Spleen (tissue), 11 donors: ENCODE measurements around the gene MAP3K5. TPM values are rescaled to one million over a fixed set of nuclear protein-coding genes. Genes with fewer than 3 reads are reported as not detected.

Source experiments
- DNase-seq: peaks from one replicate; pipeline ENCODE4 v3.0.0-alpha.2; 2020
- H3K27ac ChIP-seq, 8 donors: fragments of 200-600 bp; sonication (generic) in 7 of 8; 1 replicate in 4 of 8; 2 replicates in 4 of 8; pipeline versions ENCODE4 v1.5.0 to v1.8.0; 2016 to 2021; ENCODE audit warnings: inconsistent platforms in 4 of 8, mild to moderate bottlenecking in 4 of 8, moderate library complexity in 1 of 8
- H3K27me3 ChIP-seq, 7 donors: fragments of 200-600 bp; sonication (generic) in 6 of 7; replicated peaks in 1 of 7; 1 replicate in 4 of 7; 2 replicates in 3 of 7; pipeline versions ENCODE4 v1.5.0 to v1.8.0; 2016 to 2021; ENCODE audit warnings: inconsistent platforms in 3 of 7, mild to moderate bottlenecking in 1 of 7
- H3K36me3 ChIP-seq, 6 donors: fragments of 200-600 bp; sonication (generic) in 5 of 6; 1 replicate in 4 of 6; 2 replicates in 2 of 6; pipeline versions ENCODE4 v1.5.0 to v1.8.0; 2016 to 2021; ENCODE audit warnings: inconsistent platforms in 2 of 6
- H3K4me1 ChIP-seq, 6 donors: fragments of 200-600 bp; sonication (generic) in 5 of 6; 1 replicate in 3 of 6; 2 replicates in 3 of 6; pipeline versions ENCODE4 v1.5.0 to v1.8.0; 2016 to 2021; ENCODE audit warnings: inconsistent platforms in 3 of 6
- H3K4me3 ChIP-seq, 8 donors: fragments of 200-600 bp; sonication (generic) in 7 of 8; 1 replicate in 4 of 8; 2 replicates in 4 of 8; pipeline versions ENCODE4 v1.5.0 to v1.8.0; 2016 to 2021; ENCODE audit warnings: inconsistent platforms in 4 of 8, mild to moderate bottlenecking in 4 of 8, moderate library complexity in 2 of 8
- H3K9me3 ChIP-seq, 8 donors: fragments of 200-600 bp; sonication (generic) in 7 of 8; 1 replicate in 4 of 8; 2 replicates in 4 of 8; pipeline versions ENCODE4 v1.5.0 to v1.8.0; 2016 to 2021; ENCODE audit warnings: inconsistent platforms in 4 of 8
- CTCF ChIP-seq, 11 experiments: fragments of 200-600 bp in 7 of 11; fragments of 450-650 bp in 4 of 11; sonication (generic) in 4 of 11; IDR thresholded peaks in 8 of 11; conservative IDR thresholded peaks in 3 of 11; 1 replicate in 7 of 11; 2 replicates in 4 of 11; pipeline versions ENCODE4 v1.4.0 to v1.8.0; 2016 to 2021; ENCODE audit warnings: antibody characterized with exemption in 11 of 11, inconsistent platforms in 4 of 11, mild to moderate bottlenecking in 1 of 11
- POLR2A ChIP-seq, 3 donors: fragments of 450-650 bp; IDR thresholded peaks; one replicate each; pipeline ENCODE4 v1.5.1; 2017; ENCODE audit warnings: antibody characterized with exemption in 3 of 3, mild to moderate bottlenecking in 1 of 3
- POLR2AphosphoS5 ChIP-seq, 3 donors: sonication (generic); formaldehyde crosslinking; IDR thresholded peaks; one replicate each; pipeline ENCODE4 v1.5.1; 2017; ENCODE audit warnings: antibody characterized with exemption in 3 of 3
- WGBS, 5 donors: extraction: QIAGEN DNeasy Blood & Tissue Kit in 3 of 5; methylation state at CpG; one replicate each; pipeline versions ENCODE4 v1.1.5 to v1.1.7; 2013 to 2018; 5-methylcytosine and 5-hydroxymethylcytosine counted together
- intact Hi-C: fragments of 100-400 bp; cut with DNase I; formaldehyde crosslinking; loops from one replicate; pipeline ENCODE4 v1.15.0; 2023; ENCODE audit warnings: low total_unique reads
- polyA plus RNA-seq, 3 donors: library from polyadenylated mRNA; stranded (reverse); fragments of 200-250 nt; gene quantifications; one replicate each; pipeline ENCODE4 v1.2.1, GENCODE V29; 2013
- total RNA-seq, 7 donors: library from RNA; depleted of rRNA in 3 of 7; stranded (reverse); fragments of >200 nt in 3 of 7; fragmentation: NEBNext Ultra II Directional in 4 of 7; extraction: Animal tissue kit (Norgen Biotek cat#: 25700) in 4 of 7; gene quantifications; one replicate each; pipeline versions ENCODE4 v1.1.0 to v1.2.1, GENCODE V29; 2016 to 2021
- donor health status: healthy with polysubstance abuse.
- donor health status: DM: no; HTN: no; CAD: no; lungs with moderate emphysema.
- donor health status: DM: no; HTN: no; CAD: no.
- donor health status: Bipolar disorder and iron deficiency.
- donor health status: healthy.
- donor health status: DM: no; HTN: no; CAD: no.
- donor health status: DM: yes; HTN: yes; CAD: no.

The MAP3K5 gene
- total and polyA plus RNA-seq, 10 donors: 7.2 to 55.0 (median 33.2) TPM

- H3K27ac ChIP-seq: no peak overlapping the region
- WGBS, 5 donors: 88 to 94% (median 89%) methylated on average over 5 of the region's 5 CpGs
- H3K27me3 ChIP-seq: no peaks in the 10 kb centered on the region
- DNase-seq: no peak
- peaks cover 0 to 26% (median 6%) of the 10 kb centered on the region in 6 donors for H3K4me1 ChIP-seq
- H3K36me3 ChIP-seq: peaks cover 0 to 75% (median 20%) of the 10 kb centered on the region in 6 donors
- no peak overlapping the region for H3K4me3 ChIP-seq
- TF ChIP-seq POLR2AphosphoS5 (IDR thresholded peaks at IDR 0.05) (no peak), POLR2A (IDR thresholded peaks at IDR 0.05) (no peak), CTCF (IDR thresholded peaks at IDR 0.05 in 8 of 11, conservative IDR thresholded peaks at IDR 0.05 in 3 of 11) (no peak)
- no peaks in the 10 kb centered on the region for H3K9me3 ChIP-seq
- intact Hi-C loops: no loop called here
Observed at GRCh38 chr6:136640132-136640915, 152.0 kb downstream of the MAP3K5 start.

GRCh38 chr6:136639702-136640101 lies 152.6 kb downstream of the MAP3K5 start:
- intact Hi-C loops: no loop called here
- Histone ChIP-seq H3K36me3 (peaks cover 0 to 79% (median 22%) of the 10 kb centered on the region in 6 donors), H3K27ac (no peak overlapping the region)

GRCh38 chr6:136635615-136636014 lies 156.7 kb downstream of the MAP3K5 start:
- no peaks in the 10 kb centered on the region for H3K27me3 ChIP-seq
- no peak overlapping the region for H3K4me3 ChIP-seq
- H3K4me1 ChIP-seq: peaks cover 0 to 11% (median 0%) of the 10 kb centered on the region in 6 donors
- H3K36me3 ChIP-seq: peaks cover 0 to 98% (median 36%) of the 10 kb centered on the region in 6 donors
- DNase-seq: no peak
- intact Hi-C loops: no loop called here
- no peaks in the 10 kb centered on the region for H3K9me3 ChIP-seq
- no peak for TF ChIP-seq CTCF (IDR thresholded peaks at IDR 0.05 in 8 of 11, conservative IDR thresholded peaks at IDR 0.05 in 3 of 11)
- WGBS, 5 donors: 90 to 96% (median 94%) methylated on average over 4 of the region's 4 CpGs
- no peak overlapping the region for H3K27ac ChIP-seq

More at GRCh38 chr6:136639702-136640101, 152.6 kb downstream of the MAP3K5 start:
- TF ChIP-seq POLR2AphosphoS5 (IDR thresholded peaks at IDR 0.05) (no peak), CTCF (IDR thresholded peaks at IDR 0.05 in 8 of 11, conservative IDR thresholded peaks at IDR 0.05 in 3 of 11) (no peak), POLR2A (IDR thresholded peaks at IDR 0.05) (no peak)
- Histone ChIP-seq H3K4me3 (no peak overlapping the region), H3K9me3 (no peaks in the 10 kb centered on the region), H3K4me1 (peaks cover 0 to 24% (median 6%) of the 10 kb centered on the region in 6 donors), H3K27me3 (no peaks in the 10 kb centered on the region)
- DNase-seq: no peak
- 74 to 83% (median 76%) methylated on average over 3 of the region's 3 CpGs for WGBS, 5 donors

GRCh38 chr6:136633355-136633754 lies 158.9 kb downstream of the MAP3K5 start:
- Histone ChIP-seq H3K27me3 (no peaks in the 10 kb centered on the region), H3K4me1 (no peaks in the 10 kb centered on the region), H3K36me3 (peaks cover 0 to 100% (median 37%) of the 10 kb centered on the region in 6 donors), H3K4me3 (no peak overlapping the region), H3K27ac (no peak overlapping the region), H3K9me3 (no peaks in the 10 kb centered on the region)
- 81 to 90% (median 89%) methylated on average over 1 of the region's 1 CpG for WGBS, 5 donors
- TF ChIP-seq POLR2A (IDR thresholded peaks at IDR 0.05) (no peak), POLR2AphosphoS5 (IDR thresholded peaks at IDR 0.05) (no peak), CTCF (IDR thresholded peaks at IDR 0.05 in 8 of 11, conservative IDR thresholded peaks at IDR 0.05 in 3 of 11) (no peak)
- no peak for DNase-seq
- intact Hi-C loops: no loop called here
